Glomerular visceral epithelial cell (primary cell): ENCODE data around the gene CD164L2.

Source experiments
- DNase-seq: peaks from one replicate; pipeline ENCODE4 v3.0.0-alpha.2; 2016; ENCODE audit errors: extremely low spot score

The CD164L2 gene

GRCh38 chr1:27363766-27364695, 19.1 kb downstream of the CD164L2 start:
- DNase-seq, result no peak

- DNase-seq, result no peak
Observed at GRCh38 chr1:27361553-27361952, 21.6 kb downstream of the CD164L2 start.

GRCh38 chr1:27361044-27361402, 22.1 kb downstream of the CD164L2 start:
- DNase-seq, result no peak

- no peak for DNase-seq
Observed at GRCh38 chr1:27360159-27361043, 22.7 kb downstream of the CD164L2 start.

- no peak for DNase-seq
Observed at GRCh38 chr1:27359822-27360158, 23.3 kb downstream of the CD164L2 start.

- DNase-seq, result no peak
Observed at GRCh38 chr1:27358928-27359313, 24.2 kb downstream of the CD164L2 start.

GRCh38 chr1:27358038-27358927, 24.9 kb downstream of the CD164L2 start:
- DNase-seq, result no peak

GRCh38 chr1:27357281-27358037, 25.7 kb downstream of the CD164L2 start:
- peak; percentile 51 for DNase-seq

- DNase-seq, result no peak
Observed at GRCh38 chr1:27356619-27357280, 26.4 kb downstream of the CD164L2 start.

GRCh38 chr1:27356277-27356618, 26.9 kb downstream of the CD164L2 start:
- DNase-seq, result no peak

GRCh38 chr1:27355683-27356082, 27.4 kb downstream of the CD164L2 start:
- DNase-seq, result no peak

- DNase-seq, result no peak
Observed at GRCh38 chr1:27353629-27354028, 29.5 kb downstream of the CD164L2 start.

- DNase-seq, result no peak
Observed at GRCh38 chr1:27353166-27353565, 30.0 kb downstream of the CD164L2 start.

- DNase-seq, result no peak
Observed at GRCh38 chr1:27351541-27352107, 31.5 kb downstream of the CD164L2 start.

GRCh38 chr1:27350663-27351540, 32.2 kb downstream of the CD164L2 start:
- DNase-seq, result no peak

- DNase-seq, result no peak
Observed at GRCh38 chr1:27349784-27350662, 33.1 kb downstream of the CD164L2 start.

GRCh38 chr1:27348861-27349783, 34.0 kb downstream of the CD164L2 start:
- peak; percentile 73 for DNase-seq
